H9 (cell line): ENCODE data around the gene SPATA31E1. TPM values are rescaled to one million over a fixed set of nuclear protein-coding genes. Genes with fewer than 3 reads are reported as not detected.

ENCODE experiments used
- DNase-seq: peaks from one replicate; pipeline ENCODE4 v3.0.0-alpha.2; 2017
- H2AFZ ChIP-seq: one replicate; pipeline ENCODE4 v1.6.1; 2013; ENCODE audit warnings: mild to moderate bottlenecking, low read length, control low read depth, moderate library complexity
- H2AK5ac ChIP-seq: 2 replicates; pipeline ENCODE4 v1.6.1; 2013; ENCODE audit warnings: low read length, control low read depth, mixed read lengths; ENCODE audit not compliant: insufficient read length
- H2BK120ac ChIP-seq: one replicate; pipeline ENCODE4 v1.6.1; 2013; ENCODE audit warnings: low read depth, mild to moderate bottlenecking, low read length, control low read depth, inconsistent platforms; ENCODE audit not compliant: poor library complexity, severe bottlenecking
- H2BK12ac ChIP-seq: 2 replicates; pipeline ENCODE4 v1.6.1; 2013; ENCODE audit warnings: low read length, control low read depth, mixed read lengths, low read depth; ENCODE audit not compliant: insufficient read length
- H2BK15ac ChIP-seq: 2 replicates; pipeline ENCODE4 v1.6.1; 2013; ENCODE audit warnings: low read depth, low read length, control low read depth
- H2BK20ac ChIP-seq: one replicate; pipeline ENCODE4 v1.6.1; 2013; ENCODE audit warnings: low read depth, mild to moderate bottlenecking, low read length, control low read depth, inconsistent platforms; ENCODE audit not compliant: poor library complexity, severe bottlenecking
- H2BK5ac ChIP-seq: 2 replicates; pipeline ENCODE4 v1.6.1; 2013; ENCODE audit warnings: low read length, control low read depth, mixed read lengths; ENCODE audit not compliant: insufficient read length
- H3K14ac ChIP-seq: 2 replicates; pipeline ENCODE4 v1.6.1; 2013; ENCODE audit warnings: low read length, control low read depth; ENCODE audit not compliant: insufficient read depth
- H3K18ac ChIP-seq: 2 replicates; pipeline ENCODE4 v1.6.1; 2013; ENCODE audit warnings: low read depth, mild to moderate bottlenecking, mixed read lengths, low read length, control low read depth; ENCODE audit not compliant: insufficient read length
- H3K23ac ChIP-seq: 2 replicates; pipeline ENCODE4 v1.6.1; 2013; ENCODE audit warnings: low read length, control low read depth, mixed read lengths, low read depth; ENCODE audit not compliant: insufficient read length
- H3K23me2 ChIP-seq: 2 replicates; pipeline ENCODE4 v1.6.1; 2013; ENCODE audit warnings: low read depth, mild to moderate bottlenecking, mixed read lengths, low read length, control low read depth; ENCODE audit not compliant: insufficient read length, poor library complexity, severe bottlenecking
- H3K27ac ChIP-seq: 2 replicates; pipeline ENCODE4 v1.5.1; 2013; ENCODE audit warnings: low read length, control low read depth, mixed read lengths, low read depth; ENCODE audit not compliant: insufficient read length
- H3K27me3 ChIP-seq: 2 replicates; pipeline ENCODE4 v1.6.1; 2013; ENCODE audit warnings: low read length, control low read depth, inconsistent platforms; ENCODE audit not compliant: insufficient read depth
- H3K4ac ChIP-seq: 2 replicates; pipeline ENCODE4 v1.6.1; 2013; ENCODE audit warnings: low read depth, mild to moderate bottlenecking, control low read depth, inconsistent platforms, low read length, moderate library complexity
- H3K4me1 ChIP-seq: 2 replicates; pipeline ENCODE4 v1.6.1; 2013; ENCODE audit warnings: low read length, control low read depth, inconsistent platforms; ENCODE audit not compliant: insufficient read depth
- H3K4me2 ChIP-seq: 2 replicates; pipeline ENCODE4 v1.6.1; 2013; ENCODE audit warnings: low read length, control low read depth, mixed read lengths; ENCODE audit not compliant: insufficient read length, insufficient read depth
- H3K56ac ChIP-seq: 2 replicates; pipeline ENCODE4 v1.6.1; 2013; ENCODE audit warnings: low read depth, mild to moderate bottlenecking, mixed read lengths, low read length, control low read depth; ENCODE audit not compliant: insufficient read length
- H3K79me1 ChIP-seq: 2 replicates; pipeline ENCODE4 v1.6.1; 2013; ENCODE audit warnings: low read depth, mild to moderate bottlenecking, moderate library complexity, low read length, control low read depth, inconsistent platforms; ENCODE audit not compliant: insufficient read depth, poor library complexity, severe bottlenecking
- H3K79me2 ChIP-seq: 2 replicates; pipeline ENCODE4 v1.6.1; 2013; ENCODE audit warnings: low read length, control low read depth, inconsistent platforms; ENCODE audit not compliant: insufficient read depth
- H3K9ac ChIP-seq: 2 replicates; pipeline ENCODE4 v1.6.1; 2013; ENCODE audit warnings: low read length, control low read depth, mixed read lengths; ENCODE audit not compliant: insufficient read length; ENCODE audit errors: extremely low read depth
- H3K9me3 ChIP-seq: one replicate; pipeline ENCODE4 v1.6.1; 2013; ENCODE audit warnings: low read depth, low read length, inconsistent platforms; ENCODE audit not compliant: control insufficient read depth
- H3T11ph ChIP-seq: one replicate; pipeline ENCODE4 v1.6.1; 2013; ENCODE audit warnings: mild to moderate bottlenecking, low read length, control low read depth, inconsistent platforms
- H4K20me1 ChIP-seq: one replicate; pipeline ENCODE4 v1.6.1; 2013; ENCODE audit not compliant: control insufficient read depth, insufficient read length, insufficient read depth
- H4K5ac ChIP-seq: 2 replicates; pipeline ENCODE4 v1.6.1; 2013; ENCODE audit warnings: low read depth, mild to moderate bottlenecking, mixed read lengths, low read length, control low read depth; ENCODE audit not compliant: insufficient read length
- H4K8ac ChIP-seq: replicated peaks from 2 replicates; pipeline ENCODE4 v1.6.1; 2013; ENCODE audit warnings: low read length, control low read depth, mixed read lengths, low read depth; ENCODE audit not compliant: insufficient read length
- H4K91ac ChIP-seq: 2 replicates; pipeline ENCODE4 v1.6.1; 2013; ENCODE audit warnings: low read depth, mild to moderate bottlenecking, moderate library complexity, mixed read lengths, low read length, control low read depth; ENCODE audit not compliant: insufficient read length
- H3K27ac Mint-ChIP-seq, 3 experiments: 2 replicates in 2 of 3; 3 replicates in 1 of 3; pipeline ENCODE4 v1.8.0; 2020 to 2021; ENCODE audit warnings: mixed read lengths in 3 of 3, mild to moderate bottlenecking in 1 of 3, moderate library complexity in 1 of 3
- H3K27me3 Mint-ChIP-seq: 2 replicates; pipeline ENCODE4 v1.8.0; 2021; ENCODE audit warnings: low read depth, mild to moderate bottlenecking, moderate library complexity, mixed read lengths
- H3K36me3 Mint-ChIP-seq, 3 experiments: 2 replicates in 2 of 3; 3 replicates in 1 of 3; pipeline ENCODE4 v1.8.0; 2020 to 2021; ENCODE audit warnings: low read depth in 3 of 3, mixed read lengths in 3 of 3; ENCODE audit not compliant: insufficient read depth in 1 of 3
- H3K4me1 Mint-ChIP-seq, 2 experiments: 2 replicates each; pipeline ENCODE4 v1.8.0; 2020; ENCODE audit warnings: mixed read lengths in 2 of 2
- H3K4me3 Mint-ChIP-seq, 2 experiments: 2 replicates in 1 of 2; 3 replicates in 1 of 2; pipeline ENCODE4 v1.8.0; 2020 to 2021; ENCODE audit warnings: mild to moderate bottlenecking in 2 of 2, mixed read lengths in 2 of 2, moderate library complexity in 1 of 2
- H3K9me3 Mint-ChIP-seq, 2 experiments: 2 replicates in 1 of 2; 3 replicates in 1 of 2; pipeline ENCODE4 v1.8.0; 2020; ENCODE audit warnings: mild to moderate bottlenecking in 2 of 2, mixed read lengths in 2 of 2, moderate library complexity in 1 of 2
- CTCF ChIP-seq: fragments of 200-600 bp; sonication (generic); conservative IDR thresholded peaks from 3 replicates; pipeline ENCODE4 v1.8.0; 2021; ENCODE audit warnings: antibody characterized with exemption, mild to moderate bottlenecking
- WGBS: extraction: QIAGEN DNeasy Blood & Tissue Kit; methylation state at CpG from one replicate; pipeline ENCODE4 v1.1.7; 2013; ENCODE audit warnings: missing lambda C conversion rate, low lambda C conversion rate, mixed read lengths; ENCODE audit not compliant: insufficient read length; ENCODE audit errors: extremely low coverage; 5-methylcytosine and 5-hydroxymethylcytosine counted together
- total RNA-seq: library from RNA; stranded (reverse); gene quantifications from 2 replicates; pipeline ENCODE4 v1.2.1, GENCODE V29; 2021

The SPATA31E1 gene
- total RNA-seq, 1 experiment from 2014 or later = 0.09 TPM

GRCh38 chr9:87884578-87885459 is 2.1 kb downstream of the SPATA31E1 start:
- H2BK20ac ChIP-seq = no peak overlapping the region
- no peak for DNase-seq
- H3K27ac ChIP-seq = no peak overlapping the region
- no peak overlapping the region for H3T11ph ChIP-seq
- no peak overlapping the region for H2BK5ac ChIP-seq
- no peaks in the 10 kb centered on the region for H3K79me2 ChIP-seq
- H2BK15ac ChIP-seq = no peak overlapping the region
- H2AK5ac ChIP-seq = no peak overlapping the region
- H3K4me1 ChIP-seq = peaks cover 3% of the 10 kb centered on the region; the same call in 1 of the 2 replicates
- H3K23ac ChIP-seq = no peak overlapping the region
- no peak overlapping the region for H2BK12ac ChIP-seq
- Mint-ChIP-seq H3K4me3 (no peak overlapping the region), H3K4me1 (peaks cover 15 to 20% of the 10 kb centered on the region in 2 experiments), H3K9me3 (peaks cover 0 to 2% of the 10 kb centered on the region in 2 experiments; a peak in 1 of 5 replicates), H3K27me3 (peaks cover 9% of the 10 kb centered on the region), H3K27ac (no peak overlapping the region; a peak in 1 of 7 replicates), H3K36me3 (no peaks in the 10 kb centered on the region; a peak in 1 of 7 replicates)
- no peaks in the 10 kb centered on the region for H3K23me2 ChIP-seq
- no peak overlapping the region for H2AFZ ChIP-seq
- no peak overlapping the region for H3K18ac ChIP-seq
- H2BK120ac ChIP-seq = no peak overlapping the region
- H4K8ac ChIP-seq = no peak overlapping the region
- no peaks in the 10 kb centered on the region for H4K20me1 ChIP-seq
- H3K79me1 ChIP-seq = no peaks in the 10 kb centered on the region
- no peak overlapping the region for H3K14ac ChIP-seq
- no peak for TF ChIP-seq CTCF
- no peak overlapping the region for H3K56ac ChIP-seq
- no peak overlapping the region for H3K4ac ChIP-seq
- no peak overlapping the region for H3K9ac ChIP-seq
- H3K27me3 ChIP-seq = no peaks in the 10 kb centered on the region
- no peak overlapping the region for H3K4me2 ChIP-seq
- no peak overlapping the region for H4K91ac ChIP-seq
- WGBS = no CpG with 5 or more reads among the region's 17 CpGs
- H3K9me3 ChIP-seq = no peaks in the 10 kb centered on the region
- no peak overlapping the region for H4K5ac ChIP-seq
